ENCODE data around the gene AMN. TPM values are rescaled to one million over a fixed set of nuclear protein-coding genes. Genes with fewer than 3 reads are reported as not detected.

AMN gene
- polyA plus RNA-seq, 3 donors = 0.09 TPM; not detected in 2

DNA sequence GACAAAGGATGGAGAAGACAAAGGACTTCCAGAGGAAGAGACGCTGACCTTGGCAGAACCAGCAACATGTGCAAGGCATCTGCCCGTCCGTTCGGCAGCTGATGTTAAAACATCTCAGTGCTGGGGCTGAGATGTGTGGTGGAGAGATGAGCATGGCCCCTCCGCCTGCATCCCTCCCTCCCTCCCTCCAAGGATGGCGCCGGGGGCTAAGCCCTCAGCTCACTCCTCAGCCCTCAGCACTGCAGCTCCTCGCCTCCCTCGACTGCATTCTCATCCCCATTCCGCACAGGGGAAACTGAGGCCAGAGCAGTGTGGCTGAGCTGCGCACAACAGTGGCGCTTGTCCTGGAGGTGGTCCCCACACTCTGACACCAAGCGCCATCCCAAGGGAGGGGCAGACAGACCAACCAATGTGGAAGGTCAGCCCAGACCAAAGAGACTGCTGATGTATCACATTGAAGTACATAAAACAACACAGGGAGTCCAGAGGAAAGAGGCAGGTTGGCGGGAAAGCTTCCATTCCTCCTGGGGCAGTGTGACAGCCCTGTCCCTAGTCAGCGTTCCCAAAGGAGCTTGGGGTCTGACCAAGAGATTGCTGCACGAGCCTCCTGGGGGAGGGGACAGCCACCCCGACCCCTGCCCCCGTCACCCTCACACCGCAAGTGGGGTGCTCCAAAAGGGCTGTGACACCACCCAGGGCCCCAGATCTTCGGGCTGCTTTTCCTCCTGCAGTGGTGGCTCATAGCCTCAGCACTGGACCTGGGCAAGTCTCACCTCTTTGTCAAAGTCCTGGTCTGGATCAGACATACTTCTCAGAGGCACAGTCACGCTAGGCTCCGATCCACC lies 15.1 kb downstream of the AMN start:
- Mint-ChIP-seq H3K27me3 (ENCODE audit: low read depth in 3 of 3) (peaks cover 2 to 5% (median 5%) of the 10 kb centered on the region in 3 donors), H3K4me1 (no peaks in the 10 kb centered on the region), H3K27ac (no peak overlapping the region), H3K9me3 (no peaks in the 10 kb centered on the region), H3K4me3 (no peak overlapping the region), H3K36me3 (peaks cover 23 to 26% of the 10 kb centered on the region in 2 donors)
- Histone ChIP-seq H3K79me2 (ENCODE audit: insufficient read depth, low read length) (no peaks in the 10 kb centered on the region), H2AFZ (ENCODE audit: insufficient read depth, low read depth, low read length, poor library complexity, severe bottlenecking) (no peak overlapping the region), H3K9me3 (replicated peaks in 1 of 2; ENCODE audit: control insufficient read depth in 1 of 2, insufficient read depth in 1 of 2, low read length in 2 of 2) (no peaks in the 10 kb centered on the region), H3K36me3 (replicated peaks in 1 of 2; ENCODE audit: control insufficient read depth in 1 of 2, insufficient read depth in 2 of 2, low read length in 2 of 2) (peaks cover 0 to 4% of the 10 kb centered on the region in 2 donors), H3K4me1 (ENCODE audit: control insufficient read depth in 1 of 2, insufficient read depth in 2 of 2, low read length in 2 of 2) (no peaks in the 10 kb centered on the region), H3K27me3 (ENCODE audit: control insufficient read depth in 2 of 2, insufficient read depth in 2 of 2, low read length in 2 of 2) (peaks cover 0 to 1% of the 10 kb centered on the region in 2 donors), H3K27ac (ENCODE audit: low read depth in 1 of 2, low read length in 2 of 2) (no peak overlapping the region), H3K4me2 (replicated peaks; ENCODE audit: extremely low read depth, low read length, poor library complexity, severe bottlenecking) (no peak overlapping the region), H4K20me1 (ENCODE audit: insufficient read depth, low read length) (no peaks in the 10 kb centered on the region), H3K4me3 (replicated peaks in 1 of 3; ENCODE audit: low read depth in 2 of 3, low read length in 3 of 3) (no peak overlapping the region), H3K9ac (ENCODE audit: insufficient read depth, low read length, poor library complexity, severe bottlenecking) (no peak overlapping the region)
- DNase-seq = no peak
- intact Hi-C loops (cut with micrococcal nuclease) = no loop called here
- over 99% methylated on average over 12 of the region's 22 CpGs for WGBS (ENCODE audit: insufficient coverage)
- no peak for TF ChIP-seq CTCF (IDR thresholded peaks at IDR 0.05)

GRCh38 chr14:102938191-102938590 lies 15.7 kb downstream of the AMN start:
- Histone ChIP-seq H3K4me2 (replicated peaks; ENCODE audit: extremely low read depth, low read length, poor library complexity, severe bottlenecking) (no peak overlapping the region), H3K27ac (ENCODE audit: low read depth in 1 of 2, low read length in 2 of 2) (no peak overlapping the region), H3K4me3 (replicated peaks in 1 of 3; ENCODE audit: low read depth in 2 of 3, low read length in 3 of 3) (no peak overlapping the region), H3K9me3 (replicated peaks in 1 of 2; ENCODE audit: control insufficient read depth in 1 of 2, insufficient read depth in 1 of 2, low read length in 2 of 2) (no peaks in the 10 kb centered on the region), H3K36me3 (replicated peaks in 1 of 2; ENCODE audit: control insufficient read depth in 1 of 2, insufficient read depth in 2 of 2, low read length in 2 of 2) (peaks cover 0 to 5% of the 10 kb centered on the region in 2 donors), H3K9ac (ENCODE audit: insufficient read depth, low read length, poor library complexity, severe bottlenecking) (no peak overlapping the region), H3K79me2 (ENCODE audit: insufficient read depth, low read length) (no peaks in the 10 kb centered on the region), H4K20me1 (ENCODE audit: insufficient read depth, low read length) (no peaks in the 10 kb centered on the region), H3K27me3 (ENCODE audit: control insufficient read depth in 2 of 2, insufficient read depth in 2 of 2, low read length in 2 of 2) (no peaks in the 10 kb centered on the region), H2AFZ (ENCODE audit: insufficient read depth, low read depth, low read length, poor library complexity, severe bottlenecking) (no peak overlapping the region), H3K4me1 (ENCODE audit: control insufficient read depth in 1 of 2, insufficient read depth in 2 of 2, low read length in 2 of 2) (no peaks in the 10 kb centered on the region)
- no peak for TF ChIP-seq CTCF (IDR thresholded peaks at IDR 0.05)
- Mint-ChIP-seq H3K36me3 (peaks cover 24 to 27% of the 10 kb centered on the region in 2 donors), H3K9me3 (no peaks in the 10 kb centered on the region), H3K4me3 (no peak overlapping the region), H3K4me1 (no peaks in the 10 kb centered on the region), H3K27ac (peak overlapping the region in 1 of 7 donors; percentile 5), H3K27me3 (ENCODE audit: low read depth in 3 of 3) (peaks cover 2 to 4% (median 3%) of the 10 kb centered on the region in 3 donors)
- WGBS (ENCODE audit: insufficient coverage) = 95% methylated on average over 4 of the region's 12 CpGs
- intact Hi-C loops (cut with micrococcal nuclease) = no loop called here
- DNase-seq = no peak

Data from CD14-positive monocyte (primary cell).